Colonic mucosa (tissue), 4 donors: ENCODE data around the gene CAPN10. TPM values are rescaled to one million over a fixed set of nuclear protein-coding genes. Genes with fewer than 3 reads are reported as not detected.

Experiments used
- DNase-seq: peaks from one replicate; pipeline ENCODE4 v3.0.0-alpha.2; 2020
- H3K27ac ChIP-seq: fragments of 200-600 bp; one replicate; pipeline ENCODE4 v1.8.0; 2021
- H3K27me3 ChIP-seq: fragments of 200-600 bp; one replicate; pipeline ENCODE4 v1.8.0; 2021
- H3K36me3 ChIP-seq: fragments of 200-600 bp; one replicate; pipeline ENCODE4 v1.8.0; 2021
- H3K4me1 ChIP-seq: fragments of 200-600 bp; one replicate; pipeline ENCODE4 v1.8.0; 2021; ENCODE audit warnings: mild to moderate bottlenecking
- H3K4me3 ChIP-seq: fragments of 200-600 bp; one replicate; pipeline ENCODE4 v1.8.0; 2021
- H3K9ac ChIP-seq, 2 donors: one replicate each; pipeline ENCODE4 v1.7.0; 2013; ENCODE audit warnings: control low read depth in 2 of 2, low read depth in 2 of 2, low read length in 2 of 2
- H3K9me3 ChIP-seq: fragments of 200-600 bp; one replicate; pipeline ENCODE4 v1.8.0; 2021
- intact Hi-C: fragments of 100-400 bp; cut with DNase I; formaldehyde crosslinking; loops from one replicate; pipeline ENCODE4 v1.14.1; 2022
- total RNA-seq, 2 donors: library from RNA; stranded (reverse); fragmentation: NEBNext Ultra II Directional in 1 of 2; extraction: Animal tissue kit (Norgen Biotek cat#: 25700) in 1 of 2; gene quantifications; one replicate each; pipeline ENCODE4 v1.2.1, GENCODE V29; 2021
- TF ChIP-seq, protein P1 (sequence below): fragments of 200-600 bp; IDR thresholded peaks from one replicate; pipeline ENCODE4 v1.8.0; 2022; ENCODE audit warnings: antibody characterized with exemption, mild to moderate bottlenecking
- donor health status: healthy.
- donor health status: DM: no; HTN: no; CAD: no.
- donor health status: DM: no; HTN: no; CAD: no.

Gene CAPN10
- total RNA-seq, 2 donors from 2014 or later = 29.1 to 47.8 TPM

DNA sequence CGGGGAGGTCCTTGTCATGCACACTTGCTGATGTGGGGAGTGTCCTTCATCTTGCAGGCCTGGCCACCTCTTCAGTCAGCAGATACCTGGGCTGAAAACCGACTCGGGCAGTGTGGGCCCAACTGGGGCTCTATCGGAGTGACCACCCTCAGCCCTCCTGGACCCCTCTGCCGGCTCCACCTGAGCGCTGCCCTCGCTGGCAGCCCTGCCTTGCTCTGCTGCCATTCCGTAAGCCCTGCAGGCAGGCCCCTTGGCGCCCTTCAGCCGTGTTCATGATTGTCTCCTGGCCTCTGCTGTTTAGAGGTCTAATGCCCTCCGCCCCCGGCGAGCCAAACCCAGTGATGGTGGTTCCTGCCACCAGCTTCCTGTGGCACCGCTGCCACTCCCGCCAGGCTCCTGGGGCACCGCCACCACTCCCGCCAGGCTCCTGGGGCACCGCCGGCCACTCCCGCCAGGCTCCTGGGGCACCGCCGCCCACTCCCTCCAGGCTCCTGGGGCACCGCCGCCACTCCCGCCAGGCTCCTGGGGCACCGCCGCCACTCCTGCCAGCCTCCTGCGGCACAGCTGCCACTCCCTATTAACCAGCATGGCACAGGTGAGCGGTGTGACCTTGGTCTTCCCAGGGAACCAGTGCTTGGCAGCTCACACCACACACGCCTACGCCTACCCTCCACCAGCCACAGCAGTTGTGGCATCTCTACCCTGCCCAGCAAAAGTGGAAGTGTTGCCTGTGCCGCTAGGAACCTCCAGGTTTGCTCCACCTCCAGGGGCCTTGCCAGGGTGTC lies 15.9 kb downstream of the CAPN10 start:
- Histone ChIP-seq H3K27me3 (no peaks in the 10 kb centered on the region), H3K9me3 (no peaks in the 10 kb centered on the region), H3K9ac (peak overlapping the region in 1 of 2 donors; percentile 40), H3K4me3 (no peak overlapping the region), H3K27ac (no peak overlapping the region), H3K36me3 (no peaks in the 10 kb centered on the region), H3K4me1 (peaks cover 11% of the 10 kb centered on the region)
- TF ChIP-seq, protein P1, sequence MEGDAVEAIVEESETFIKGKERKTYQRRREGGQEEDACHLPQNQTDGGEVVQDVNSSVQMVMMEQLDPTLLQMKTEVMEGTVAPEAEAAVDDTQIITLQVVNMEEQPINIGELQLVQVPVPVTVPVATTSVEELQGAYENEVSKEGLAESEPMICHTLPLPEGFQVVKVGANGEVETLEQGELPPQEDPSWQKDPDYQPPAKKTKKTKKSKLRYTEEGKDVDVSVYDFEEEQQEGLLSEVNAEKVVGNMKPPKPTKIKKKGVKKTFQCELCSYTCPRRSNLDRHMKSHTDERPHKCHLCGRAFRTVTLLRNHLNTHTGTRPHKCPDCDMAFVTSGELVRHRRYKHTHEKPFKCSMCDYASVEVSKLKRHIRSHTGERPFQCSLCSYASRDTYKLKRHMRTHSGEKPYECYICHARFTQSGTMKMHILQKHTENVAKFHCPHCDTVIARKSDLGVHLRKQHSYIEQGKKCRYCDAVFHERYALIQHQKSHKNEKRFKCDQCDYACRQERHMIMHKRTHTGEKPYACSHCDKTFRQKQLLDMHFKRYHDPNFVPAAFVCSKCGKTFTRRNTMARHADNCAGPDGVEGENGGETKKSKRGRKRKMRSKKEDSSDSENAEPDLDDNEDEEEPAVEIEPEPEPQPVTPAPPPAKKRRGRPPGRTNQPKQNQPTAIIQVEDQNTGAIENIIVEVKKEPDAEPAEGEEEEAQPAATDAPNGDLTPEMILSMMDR = no peak
- DNase-seq = no peak
- intact Hi-C loops = loop anchor here (10.0 kb wide), 1 partner anchor 88 kb away; no protein-coding TSS in a partner anchor

DNA sequence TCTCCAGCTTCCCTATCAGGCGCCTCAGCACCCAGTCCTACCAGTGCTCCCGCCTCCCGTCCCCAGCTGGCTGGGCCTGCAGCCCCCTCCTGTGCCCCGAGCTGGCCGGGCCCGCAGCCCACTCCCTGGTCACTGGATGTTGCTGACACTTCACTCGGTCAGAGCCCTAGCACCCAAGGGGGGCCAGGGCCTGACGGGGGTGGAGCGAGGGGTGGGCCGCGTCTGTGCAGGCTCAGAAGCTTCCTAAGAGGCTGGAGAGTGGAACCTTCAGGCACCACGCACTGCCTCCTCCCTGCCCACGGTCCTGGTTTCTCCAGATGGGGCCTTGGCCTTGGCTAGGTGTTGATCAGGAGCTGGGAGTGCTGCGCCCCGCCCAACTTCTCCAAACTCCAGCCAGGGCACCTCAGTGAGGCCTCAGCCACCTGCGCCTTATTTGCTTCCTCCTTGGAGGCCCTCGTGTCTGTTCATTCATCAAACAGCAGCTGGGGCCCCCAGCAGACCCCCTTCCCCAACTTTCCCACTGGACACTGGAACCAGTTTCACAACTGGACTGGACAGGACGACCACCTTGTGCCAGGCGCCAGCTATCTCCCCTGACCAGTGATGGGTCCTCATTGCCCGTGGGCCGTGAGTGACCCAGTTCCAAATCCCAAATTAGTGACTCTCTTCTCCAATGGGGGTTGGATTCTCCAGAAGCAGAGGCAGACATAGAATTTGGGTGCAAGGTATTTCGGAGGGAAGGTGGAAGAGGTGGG lies 16.7 kb downstream of the CAPN10 start:
- no peak for DNase-seq
- Histone ChIP-seq H3K4me3 (no peak overlapping the region), H3K4me1 (peaks cover 11% of the 10 kb centered on the region), H3K27me3 (no peaks in the 10 kb centered on the region), H3K9ac (peak overlapping the region in 1 of 2 donors; percentile 91), H3K9me3 (no peaks in the 10 kb centered on the region), H3K27ac (no peak overlapping the region), H3K36me3 (no peaks in the 10 kb centered on the region)
- TF ChIP-seq, protein P1 = no peak
- intact Hi-C loops = loop anchor here (10.0 kb wide), 1 partner anchor 88 kb away; no protein-coding TSS in a partner anchor

- Histone ChIP-seq H3K4me1 (peaks cover 11% of the 10 kb centered on the region), H3K4me3 (no peak overlapping the region), H3K9ac (peak overlapping the region in 1 of 2 donors; percentile 91), H3K27ac (peak overlapping the region; percentile 82), H3K9me3 (no peaks in the 10 kb centered on the region), H3K36me3 (no peaks in the 10 kb centered on the region), H3K27me3 (no peaks in the 10 kb centered on the region)
- TF ChIP-seq, protein P1 = no peak
- intact Hi-C loops = loop anchor here (10.0 kb wide), 1 partner anchor 89 kb away; no protein-coding TSS in a partner anchor
- no peak for DNase-seq
Observed at GRCh38 chr2:240603846-240604245, 17.3 kb downstream of the CAPN10 start.

- H3K9me3 ChIP-seq = no peaks in the 10 kb centered on the region
- TF ChIP-seq, protein P1 = peak; percentile 58
- H3K27ac ChIP-seq = peak overlapping the region; percentile 82
- no peak overlapping the region for H3K4me3 ChIP-seq
- H3K9ac ChIP-seq = peak overlapping the region in 1 of 2 donors; percentile 91
- intact Hi-C loops = loop anchor here (10.0 kb wide), 1 partner anchor 90 kb away; no protein-coding TSS in a partner anchor
- no peaks in the 10 kb centered on the region for H3K36me3 ChIP-seq
- DNase-seq = peak; percentile 84
- no peaks in the 10 kb centered on the region for H3K27me3 ChIP-seq
- peaks cover 11% of the 10 kb centered on the region for H3K4me1 ChIP-seq
Observed at GRCh38 chr2:240604291-240604938, 17.9 kb downstream of the CAPN10 start.
